HEK293 (cell line): ENCODE results near the gene DNAJC5.

ENCODE experiments used
- CTCF ChIA-PET: fragments of 350-600 bp; formaldehyde crosslinking; extraction: SDS; loops from one replicate; lab custom pipeline; 2021; ENCODE audit warnings: antibody characterized with exemption; lab: Yijun Ruan, JAX
- POLR2A ChIA-PET: fragments of 300-600 bp; formaldehyde crosslinking; extraction: SDS; loops from one replicate; lab custom pipeline; 2020; ENCODE audit warnings: antibody characterized with exemption, inconsistent platforms; lab: Yijun Ruan, JAX
- H3K27ac ChIP-seq: fragments of 200-500 bp; sonication (Bioruptor generic); 2 replicates; pipeline ENCODE4 v1.5.1; 2014; ENCODE audit warnings: low read depth, low read length, control low read depth, inconsistent platforms; ENCODE audit errors: extremely low read depth
- H3K36me3 ChIP-seq, 2 experiments: fragments of 200-500 bp in 1 of 2; sonication (Bioruptor generic) in 1 of 2; 1 replicate in 1 of 2; 2 replicates in 1 of 2; pipeline ENCODE4 v1.5.1; 2014 to 2017; ENCODE audit warnings: inconsistent platforms in 2 of 2, low read length in 2 of 2; ENCODE audit not compliant: control insufficient read depth in 2 of 2, insufficient read depth in 1 of 2
- H3K4me1 ChIP-seq: fragments of 200-500 bp; sonication (Bioruptor generic); 2 replicates; pipeline ENCODE4 v1.5.1; 2014; ENCODE audit warnings: mild to moderate bottlenecking, low read length, inconsistent platforms; ENCODE audit not compliant: control insufficient read depth, insufficient read depth
- H3K4me3 ChIP-seq: 2 replicates; pipeline ENCODE4 v1.5.1; 2011; ENCODE audit warnings: low read depth, mild to moderate bottlenecking, control low read depth, low read length, moderate library complexity
- H3K9me3 ChIP-seq: fragments of 200-500 bp; sonication (Bioruptor generic); 2 replicates; pipeline ENCODE4 v1.5.1; 2014; ENCODE audit warnings: low read depth, low read length, inconsistent platforms; ENCODE audit not compliant: control insufficient read depth, insufficient read depth
- GLI4 ChIP-seq: fragments of 450-650 bp; formaldehyde crosslinking; IDR thresholded peaks from 2 replicates; pipeline ENCODE4 v1.5.1; 2016; ENCODE audit warnings: missing biosample characterization, missing genetic modification characterization
- KLF1 ChIP-seq: fragments of 450-650 bp; formaldehyde crosslinking; IDR thresholded peaks from 2 replicates; pipeline ENCODE4 v1.5.1; 2016; ENCODE audit warnings: missing biosample characterization, missing genetic modification characterization
- KLF17 ChIP-seq: fragments of 450-650 bp; formaldehyde crosslinking; IDR thresholded peaks from 2 replicates; pipeline ENCODE4 v1.5.1; 2016; ENCODE audit warnings: missing biosample characterization, missing genetic modification characterization
- KLF8 ChIP-seq: fragments of 450-650 bp; formaldehyde crosslinking; IDR thresholded peaks from 2 replicates; pipeline ENCODE4 v1.5.1; 2016; ENCODE audit warnings: missing biosample characterization, missing genetic modification characterization
- REPIN1 ChIP-seq: fragments of 450-650 bp; formaldehyde crosslinking; IDR thresholded peaks from 2 replicates; pipeline ENCODE4 v1.5.1; 2017; ENCODE audit warnings: missing biosample characterization, missing genetic modification characterization, low read depth
- ZBTB10 ChIP-seq: fragments of 450-650 bp; formaldehyde crosslinking; IDR thresholded peaks from 2 replicates; pipeline ENCODE4 v1.5.1; 2016; ENCODE audit warnings: missing biosample characterization, missing genetic modification characterization
- ZBTB17 ChIP-seq: fragments of 450-650 bp; formaldehyde crosslinking; IDR thresholded peaks from 2 replicates; pipeline ENCODE4 v1.5.1; 2016; ENCODE audit warnings: missing biosample characterization, missing genetic modification characterization
- ZNF16 ChIP-seq: fragments of 450-650 bp; formaldehyde crosslinking; IDR thresholded peaks from 2 replicates; pipeline ENCODE4 v1.5.1; 2016; ENCODE audit warnings: low read depth, missing biosample characterization, missing genetic modification characterization
- ZNF169 ChIP-seq: fragments of 450-650 bp; formaldehyde crosslinking; IDR thresholded peaks from 2 replicates; pipeline ENCODE4 v1.5.1; 2016; ENCODE audit warnings: missing biosample characterization, missing genetic modification characterization
- ZNF2 ChIP-seq: fragments of 450-650 bp; formaldehyde crosslinking; IDR thresholded peaks from 2 replicates; pipeline ENCODE4 v1.5.1; 2016; ENCODE audit warnings: missing biosample characterization, missing genetic modification characterization
- ZNF223 ChIP-seq: fragments of 450-650 bp; formaldehyde crosslinking; IDR thresholded peaks from 2 replicates; pipeline ENCODE4 v1.5.1; 2016; ENCODE audit warnings: missing biosample characterization, missing genetic modification characterization
- ZNF341 ChIP-seq: fragments of 450-650 bp; formaldehyde crosslinking; IDR thresholded peaks from 2 replicates; pipeline ENCODE4; 2016; ENCODE audit warnings: low read depth, missing biosample characterization, missing genetic modification characterization
- ZNF366 ChIP-seq: fragments of 450-650 bp; formaldehyde crosslinking; conservative IDR thresholded peaks from 2 replicates; pipeline ENCODE4 v1.5.1; 2016; ENCODE audit warnings: missing biosample characterization, missing genetic modification characterization
- ZNF416 ChIP-seq: fragments of 450-650 bp; formaldehyde crosslinking; IDR thresholded peaks from 2 replicates; pipeline ENCODE4 v1.5.1; 2016; ENCODE audit warnings: missing biosample characterization, missing genetic modification characterization
- ZNF510 ChIP-seq: fragments of 450-650 bp; formaldehyde crosslinking; IDR thresholded peaks from 2 replicates; pipeline ENCODE4 v1.5.1; 2018; ENCODE audit warnings: mild to moderate bottlenecking, missing genetic modification characterization, missing biosample characterization; ENCODE audit not compliant: insufficient replicate concordance
- ZNF513 ChIP-seq: fragments of 450-650 bp; IDR thresholded peaks from 2 replicates; pipeline ENCODE4 v1.5.1; 2018; ENCODE audit warnings: missing biosample characterization, missing genetic modification characterization
- ZNF518A ChIP-seq: fragments of 450-650 bp; formaldehyde crosslinking; conservative IDR thresholded peaks from 2 replicates; pipeline ENCODE4 v1.5.1; 2016; ENCODE audit warnings: low read depth, missing biosample characterization, missing genetic modification characterization
- ZNF624 ChIP-seq: fragments of 450-650 bp; formaldehyde crosslinking; IDR thresholded peaks from 2 replicates; pipeline ENCODE4 v1.5.1; 2017; ENCODE audit warnings: missing biosample characterization, missing genetic modification characterization
- ZSCAN18 ChIP-seq: fragments of 450-650 bp; formaldehyde crosslinking; IDR thresholded peaks from 2 replicates; pipeline ENCODE4 v1.5.1; 2016; ENCODE audit warnings: missing biosample characterization, missing genetic modification characterization

Gene DNAJC5

GRCh38 chr20:63963784-63964301 is 68.9 kb downstream of the DNAJC5 start (continued):
- no peak for TF ChIP-seq ZNF518A (tag by site-specific recombination)
- TF ChIP-seq ZNF169 (tag by site-specific recombination): no peak
- TF ChIP-seq ZNF2: no peak

- H3K4me1 ChIP-seq: 0 out of 2 replicates have a peak, but pooled peaks cover 2% of the 10 kb centered on the region
- ChIA-PET CTCF (interaction anchor here (0.6 kb wide), 1 partner anchor 99 kb away, joined by 4 read pairs; the partner anchor contains the start of gene TPD52L2), POLR2A (interaction anchor here (0.7 to 1.1 kb wide), 2 partner anchors 8 to 425 kb away, joined by 3 read pairs; partner anchors contain the start of gene UCKL1)
- TF ChIP-seq ZNF624: no peak
- TF ChIP-seq ZSCAN18 (tag by site-specific recombination): no peak
- peaks cover 0 to 79% of the 10 kb centered on the region in 2 experiments; a peak in 1 of 3 replicates for H3K36me3 ChIP-seq
- no peak overlapping the region for H3K27ac ChIP-seq
- H3K4me3 ChIP-seq: no peak overlapping the region
- no peaks in the 10 kb centered on the region for H3K9me3 ChIP-seq
Observed at GRCh38 chr20:63964412-63964811, 69.5 kb downstream of the DNAJC5 start.

- Histone ChIP-seq H3K4me3 (no peak overlapping the region), H3K27ac (no peak overlapping the region), H3K36me3 (peaks cover 0 to 61% of the 10 kb centered on the region in 2 experiments; a peak in 1 of 3 replicates), H3K9me3 (no peaks in the 10 kb centered on the region), H3K4me1 (no peaks in the 10 kb centered on the region)
- ChIA-PET POLR2A (interaction anchor here (2.7 kb wide), 1 partner anchor 9 kb away, joined by 12 read pairs; the partner anchor contains the start of gene UCKL1), CTCF (no interaction called here)
- TF ChIP-seq KLF8 (no peak), REPIN1 (tag by site-specific recombination) (no peak), ZNF510 (tag by site-specific recombination) (no peak), ZNF513 (tag by site-specific recombination) (no peak), ZBTB10 (no peak), GLI4 (tag by site-specific recombination) (no peak), ZNF366 (tag by site-specific recombination) (no peak), ZBTB17 (tag by site-specific recombination) (no peak), KLF17 (tag by site-specific recombination) (no peak), KLF1 (tag by site-specific recombination) (no peak), ZNF16 (tag by site-specific recombination) (no peak), ZNF223 (tag by site-specific recombination) (no peak), ZNF416 (tag by site-specific recombination) (no peak), ZNF341 (tag by site-specific recombination) (no peak)
Observed at GRCh38 chr20:63966172-63966943, 71.4 kb downstream of the DNAJC5 start.
